DOHH2 (cell line): ENCODE results near the gene CRPPA.

Experiments used
- CTCF ChIP-seq: fragments of 200-600 bp; sonication (generic); IDR thresholded peaks from one replicate; pipeline ENCODE4 v1.5.1; 2014; ENCODE audit warnings: antibody characterized with exemption, mild to moderate bottlenecking, low read depth, low read length; ENCODE audit not compliant: poor library complexity, severe bottlenecking
- EZH2phosphoT487 ChIP-seq: fragments of 200-600 bp; sonication (generic); IDR thresholded peaks from 2 replicates; pipeline ENCODE4 v1.6.1; 2017; ENCODE audit warnings: borderline replicate concordance, mild to moderate bottlenecking, antibody characterized with exemption, low read length, moderate library complexity, mixed read lengths

- TF ChIP-seq CTCF (no peak), EZH2phosphoT487 (no peak)
Observed at GRCh38 chr7:16430133-16430532, 8.8 kb upstream of the CRPPA start.
